Vagina (tissue), 2 donors: Measurements from ENCODE around the gene GTF2H1. TPM values are rescaled to one million over a fixed set of nuclear protein-coding genes. Genes with fewer than 3 reads are reported as not detected.
A peak's percentile ranks its signal among the peaks of the same experiment; 100 is the strongest.
"Not testable (repeated sequence)": the region's sequence is repeated elsewhere in the genome, so short reads cannot be mapped to it uniquely, and the experiment has no call there.

Source experiments
- DNase-seq, 2 donors: peaks; one replicate each; pipeline ENCODE4 v3.0.0-alpha.2; 2017; ENCODE audit errors: extremely low spot score in 2 of 2
- H3K27ac ChIP-seq: fragments of 200-600 bp; sonication (generic); one replicate; pipeline ENCODE4 v1.5.1; 2019
- H3K27me3 ChIP-seq: fragments of 200-600 bp; sonication (generic); one replicate; pipeline ENCODE4 v1.5.1; 2019
- H3K36me3 ChIP-seq, 2 donors: fragments of 200-600 bp; sonication (generic); one replicate each; pipeline ENCODE4 v1.5.1; 2017 to 2019
- H3K4me1 ChIP-seq: fragments of 200-600 bp; sonication (generic); one replicate; pipeline ENCODE4 v1.5.1; 2019
- H3K4me3 ChIP-seq, 2 donors: fragments of 200-600 bp; sonication (generic); 1 replicate in 1 of 2; 2 replicates in 1 of 2; pipeline ENCODE4 v1.5.1; 2016 to 2019
- H3K9me3 ChIP-seq: fragments of 200-600 bp; sonication (generic); one replicate; pipeline ENCODE4 v1.5.1; 2019
- CTCF ChIP-seq, 3 experiments: fragments of 450-650 bp in 2 of 3; fragments of 200-600 bp in 1 of 3; sonication (generic) in 1 of 3; IDR thresholded peaks; one replicate each; pipeline ENCODE4 v1.5.1; 2017 to 2019; ENCODE audit warnings: antibody characterized with exemption in 3 of 3, mild to moderate bottlenecking in 2 of 3, moderate library complexity in 2 of 3
- POLR2A ChIP-seq, 2 donors: fragments of 450-650 bp; IDR thresholded peaks; one replicate each; pipeline ENCODE4 v1.6.1; 2017; ENCODE audit warnings: antibody characterized with exemption in 2 of 2, mild to moderate bottlenecking in 2 of 2, moderate library complexity in 2 of 2
- POLR2AphosphoS5 ChIP-seq, 2 donors: sonication (generic); formaldehyde crosslinking; IDR thresholded peaks; one replicate each; pipeline ENCODE4 v1.9.0; 2017; ENCODE audit warnings: antibody characterized with exemption in 2 of 2, mild to moderate bottlenecking in 2 of 2, low read depth in 1 of 2; ENCODE audit not compliant: insufficient read depth in 1 of 2
- intact Hi-C: fragments of 100-400 bp; cut with DNase I; formaldehyde crosslinking; loops from one replicate; pipeline ENCODE4 v1.15.1; 2023
- total RNA-seq: library from RNA; depleted of rRNA; stranded (reverse); fragments of >200 nt; gene quantifications from one replicate; pipeline ENCODE4 v1.2.3, GENCODE V29; 2016

Gene GTF2H1
- total RNA-seq, 1 donor from 2014 or later: 64.1 TPM

GRCh38 chr11:18317551-18317950 is 4.8 kb upstream of the GTF2H1 start:
- no peaks in the 10 kb centered on the region for H3K9me3 ChIP-seq
- DNase-seq: no peak
- H3K4me1 ChIP-seq: peaks cover 30% of the 10 kb centered on the region
- no peaks in the 10 kb centered on the region for H3K36me3 ChIP-seq
- intact Hi-C loops: no loop called here
- no peak overlapping the region for H3K27ac ChIP-seq
- H3K4me3 ChIP-seq: no peak overlapping the region
- H3K27me3 ChIP-seq: no peaks in the 10 kb centered on the region
- TF ChIP-seq CTCF (IDR thresholded peaks at IDR 0.05) (no peak), POLR2A (IDR thresholded peaks at IDR 0.05) (no peak), POLR2AphosphoS5 (IDR thresholded peaks at IDR 0.05; ENCODE audit: insufficient read depth in 1 of 2, low read depth in 1 of 2) (no peak)

DNA sequence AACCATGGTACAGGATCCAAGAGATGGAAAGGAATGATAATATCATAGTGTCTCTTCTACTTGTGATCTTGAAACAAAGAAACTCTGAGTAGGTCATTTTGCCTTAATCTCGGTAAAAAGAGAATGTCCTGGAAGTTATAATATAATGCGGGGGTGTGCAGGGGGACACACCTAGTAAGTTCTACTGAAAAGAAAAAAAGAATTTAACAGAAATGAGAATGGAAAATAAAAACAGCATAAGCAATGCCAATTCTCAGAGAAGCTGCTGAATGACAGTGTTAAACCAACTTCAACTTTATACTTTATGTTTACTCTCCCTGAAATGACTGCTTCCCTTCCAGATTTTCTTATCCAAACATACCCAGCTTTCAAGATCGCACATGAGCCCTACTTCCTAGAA is 2.5 kb upstream of the GTF2H1 start:
- H3K27me3 ChIP-seq: no peaks in the 10 kb centered on the region
- intact Hi-C loops: no loop called here
- no peak overlapping the region for H3K4me3 ChIP-seq
- H3K4me1 ChIP-seq: peaks cover 44% of the 10 kb centered on the region
- no peaks in the 10 kb centered on the region for H3K9me3 ChIP-seq
- no peak overlapping the region for H3K27ac ChIP-seq
- no peaks in the 10 kb centered on the region for H3K36me3 ChIP-seq
- DNase-seq: no peak
- TF ChIP-seq POLR2A (IDR thresholded peaks at IDR 0.05): no peak
- no peak for TF ChIP-seq CTCF (IDR thresholded peaks at IDR 0.05)
- TF ChIP-seq POLR2AphosphoS5 (IDR thresholded peaks at IDR 0.05; ENCODE audit: insufficient read depth in 1 of 2, low read depth in 1 of 2): no peak

DNA sequence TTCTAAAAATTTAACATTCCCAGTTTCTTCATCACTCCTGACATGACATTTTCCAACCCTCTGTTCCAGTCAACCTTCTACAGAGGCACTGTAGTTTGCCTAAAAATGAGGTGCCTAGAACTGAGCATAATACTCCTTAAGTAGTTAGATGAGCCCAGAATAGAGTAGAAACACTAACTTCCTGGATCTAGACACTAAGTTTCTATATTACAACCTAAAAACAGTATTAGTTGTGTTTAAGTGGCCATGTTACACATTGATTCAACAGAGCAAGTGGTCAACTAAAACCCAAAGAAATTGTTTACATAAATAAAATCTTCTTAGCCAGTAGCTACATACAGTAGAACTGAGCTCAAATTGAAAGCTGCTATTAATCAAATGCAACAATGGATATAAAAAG is 1.8 kb upstream of the GTF2H1 start:
- Histone ChIP-seq H3K9me3 (no peaks in the 10 kb centered on the region), H3K27ac (no peak overlapping the region), H3K36me3 (no peaks in the 10 kb centered on the region), H3K4me3 (peak overlapping the region in 1 of 2 donors; percentile 94), H3K27me3 (no peaks in the 10 kb centered on the region), H3K4me1 (peaks cover 51% of the 10 kb centered on the region)
- DNase-seq: no peak
- intact Hi-C loops: no loop called here
- no peak for TF ChIP-seq CTCF (IDR thresholded peaks at IDR 0.05)
- TF ChIP-seq POLR2A (IDR thresholded peaks at IDR 0.05): no peak
- TF ChIP-seq POLR2AphosphoS5 (IDR thresholded peaks at IDR 0.05; ENCODE audit: insufficient read depth in 1 of 2, low read depth in 1 of 2): no peak

- Histone ChIP-seq H3K36me3 (no peaks in the 10 kb centered on the region), H3K4me3 (peak overlapping the region; percentile 66 to 94), H3K9me3 (no peaks in the 10 kb centered on the region), H3K27ac (peak overlapping the region; percentile 97), H3K27me3 (no peaks in the 10 kb centered on the region), H3K4me1 (peaks cover 54% of the 10 kb centered on the region)
- DNase-seq: no peak
- TF ChIP-seq POLR2AphosphoS5 (IDR thresholded peaks at IDR 0.05; ENCODE audit: insufficient read depth in 1 of 2, low read depth in 1 of 2): no peak
- no peak for TF ChIP-seq CTCF (IDR thresholded peaks at IDR 0.05)
- TF ChIP-seq POLR2A (IDR thresholded peaks at IDR 0.05): no peak
- intact Hi-C loops: no loop called here
These were observed 794 bp upstream of the GTF2H1 start for GRCh38 chr11:18321578-18321968.

- intact Hi-C loops: loop anchor here (2.0 kb wide), 1 partner anchor 72 kb away; the partner anchor contains the start of gene LDHA
- TF ChIP-seq CTCF (IDR thresholded peaks at IDR 0.05) (no peak), POLR2A (IDR thresholded peaks at IDR 0.05) (no peak), POLR2AphosphoS5 (IDR thresholded peaks at IDR 0.05; ENCODE audit: insufficient read depth in 1 of 2, low read depth in 1 of 2) (no peak)
- DNase-seq: no peak
- H3K4me3 ChIP-seq: peak overlapping the region; percentile 66 to 94
- peak overlapping the region; percentile 97 for H3K27ac ChIP-seq
- H3K4me1 ChIP-seq: peaks cover 54% of the 10 kb centered on the region
- no peaks in the 10 kb centered on the region for H3K36me3 ChIP-seq
- H3K27me3 ChIP-seq: no peaks in the 10 kb centered on the region
- H3K9me3 ChIP-seq: no peaks in the 10 kb centered on the region
These were observed 627 bp downstream of the GTF2H1 start for GRCh38 chr11:18322818-18323570.

DNA sequence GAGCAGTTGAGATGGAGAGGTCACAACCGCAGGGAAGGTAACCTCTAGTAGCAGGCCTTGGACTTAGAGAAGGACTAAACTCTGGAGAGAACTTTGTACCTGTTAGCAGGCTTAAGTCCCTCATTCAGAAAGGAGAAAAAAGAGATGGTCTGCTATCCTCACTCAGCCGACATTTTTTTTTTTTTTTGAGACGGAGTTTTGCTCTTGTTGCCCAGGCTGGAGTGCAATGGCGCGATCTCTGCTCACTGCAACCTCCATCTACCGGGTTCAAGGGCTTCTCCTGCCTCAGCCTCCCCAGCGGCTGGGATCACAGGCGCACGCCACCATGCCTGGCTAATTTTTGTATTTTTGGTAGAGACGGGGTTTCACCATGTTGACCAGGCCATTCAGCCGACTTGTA is 1.5 kb downstream of the GTF2H1 start:
- intact Hi-C loops: loop anchor here (2.0 kb wide), 1 partner anchor 71 kb away; the partner anchor contains the start of gene LDHA
- H3K36me3 ChIP-seq, DNase-seq, H3K27ac ChIP-seq, H3K27me3 ChIP-seq, H3K9me3 ChIP-seq: not testable (repeated sequence)
- peaks cover 60% of the 10 kb centered on the region for H3K4me1 ChIP-seq
- H3K4me3 ChIP-seq: peak overlapping the region; percentile 66 to 94
